Ascending aorta (tissue), 2 donors: Measurements from ENCODE around the gene SLC25A30. TPM values are rescaled to one million over a fixed set of nuclear protein-coding genes. Genes with fewer than 3 reads are reported as not detected.
A peak's percentile ranks its signal among the peaks of the same experiment; 100 is the strongest.
"Not testable (repeated sequence)": the region's sequence is repeated elsewhere in the genome, so short reads cannot be mapped to it uniquely, and the experiment has no call there.

Experiments
- DNase-seq, 2 donors: peaks; one replicate each; pipeline ENCODE4 v3.0.0-alpha.2; 2019; ENCODE audit warnings: low spot score in 2 of 2
- H3K27ac ChIP-seq, 2 donors: fragments of 200-600 bp; sonication (generic); one replicate each; pipeline ENCODE4 v1.5.1; 2016 to 2017; ENCODE audit warnings: mild to moderate bottlenecking in 1 of 2
- H3K27me3 ChIP-seq: fragments of 200-600 bp; sonication (generic); one replicate; pipeline ENCODE4 v1.5.1; 2017
- H3K36me3 ChIP-seq, 2 donors: fragments of 200-600 bp; sonication (generic); one replicate each; pipeline ENCODE4 v1.5.1; 2016
- H3K4me1 ChIP-seq, 2 donors: fragments of 200-600 bp; sonication (generic); one replicate each; pipeline ENCODE4 v1.5.1; 2016 to 2017; ENCODE audit warnings: mild to moderate bottlenecking in 1 of 2
- H3K4me3 ChIP-seq, 2 donors: fragments of 200-600 bp; sonication (generic); one replicate each; pipeline ENCODE4 v1.5.1; 2016 to 2017; ENCODE audit warnings: mild to moderate bottlenecking in 1 of 2
- H3K9me3 ChIP-seq, 2 donors: fragments of 200-600 bp; sonication (generic); one replicate each; pipeline ENCODE4 v1.5.1; 2016
- intact Hi-C: fragments of 100-400 bp; cut with DNase I; formaldehyde crosslinking; loops from one replicate; pipeline ENCODE4 v1.15.1; 2023
- total RNA-seq: library from RNA; depleted of rRNA; stranded (reverse); fragments of >200 nt; gene quantifications from one replicate; pipeline ENCODE4 v1.1.0, GENCODE V29; 2016
- TF ChIP-seq, protein P1 (sequence below), 3 experiments: fragments of 200-600 bp in 2 of 3; fragments of 450-650 bp in 1 of 3; sonication (generic) in 2 of 3; IDR thresholded peaks; one replicate each; pipeline ENCODE4 v1.5.1; 2016 to 2019; ENCODE audit warnings: antibody characterized with exemption in 3 of 3, mild to moderate bottlenecking in 1 of 3, moderate library complexity in 1 of 3

Gene SLC25A30
- total RNA-seq, 1 donor from 2014 or later, result 1.9 TPM

DNA sequence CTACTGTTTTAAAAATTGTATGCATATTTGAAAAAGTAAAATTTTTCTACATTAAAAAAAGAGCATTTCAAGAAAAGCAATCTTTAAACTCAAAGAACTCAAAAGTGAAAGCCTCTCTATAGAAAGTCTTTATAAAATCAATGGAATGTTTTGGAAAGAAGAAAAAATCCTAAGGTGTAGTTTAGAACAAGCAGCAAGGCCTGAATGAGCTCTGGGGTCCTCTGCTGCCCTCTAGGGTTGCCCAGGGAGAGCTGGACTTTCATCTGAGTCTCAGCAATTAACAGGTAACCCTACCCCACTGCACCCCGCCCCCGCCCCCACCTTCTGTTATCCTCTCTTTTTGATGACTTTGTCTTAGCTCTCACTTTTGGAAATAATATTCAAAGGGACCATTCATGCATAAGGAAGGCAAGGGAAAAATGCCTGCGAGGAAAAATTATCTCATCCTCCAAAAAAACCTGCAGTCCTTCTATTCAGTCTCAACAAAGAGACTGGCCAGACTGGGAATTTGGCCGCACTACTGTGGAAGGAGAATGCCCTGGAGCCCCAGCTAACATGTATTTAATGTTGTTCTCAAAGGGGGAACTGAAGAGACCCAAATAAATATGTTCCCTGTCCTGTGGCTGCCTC lies 24.1 kb downstream of the SLC25A30 start:
- Histone ChIP-seq H3K4me3 (no peak overlapping the region), H3K4me1 (peaks cover 0 to 3% of the 10 kb centered on the region in 2 donors), H3K9me3 (no peaks in the 10 kb centered on the region), H3K36me3 (peaks cover 11 to 41% of the 10 kb centered on the region in 2 donors), H3K27ac (no peak overlapping the region), H3K27me3 (no peaks in the 10 kb centered on the region)
- DNase-seq, result peak in 1 of 2 donors; percentile 65
- TF ChIP-seq, protein P1, sequence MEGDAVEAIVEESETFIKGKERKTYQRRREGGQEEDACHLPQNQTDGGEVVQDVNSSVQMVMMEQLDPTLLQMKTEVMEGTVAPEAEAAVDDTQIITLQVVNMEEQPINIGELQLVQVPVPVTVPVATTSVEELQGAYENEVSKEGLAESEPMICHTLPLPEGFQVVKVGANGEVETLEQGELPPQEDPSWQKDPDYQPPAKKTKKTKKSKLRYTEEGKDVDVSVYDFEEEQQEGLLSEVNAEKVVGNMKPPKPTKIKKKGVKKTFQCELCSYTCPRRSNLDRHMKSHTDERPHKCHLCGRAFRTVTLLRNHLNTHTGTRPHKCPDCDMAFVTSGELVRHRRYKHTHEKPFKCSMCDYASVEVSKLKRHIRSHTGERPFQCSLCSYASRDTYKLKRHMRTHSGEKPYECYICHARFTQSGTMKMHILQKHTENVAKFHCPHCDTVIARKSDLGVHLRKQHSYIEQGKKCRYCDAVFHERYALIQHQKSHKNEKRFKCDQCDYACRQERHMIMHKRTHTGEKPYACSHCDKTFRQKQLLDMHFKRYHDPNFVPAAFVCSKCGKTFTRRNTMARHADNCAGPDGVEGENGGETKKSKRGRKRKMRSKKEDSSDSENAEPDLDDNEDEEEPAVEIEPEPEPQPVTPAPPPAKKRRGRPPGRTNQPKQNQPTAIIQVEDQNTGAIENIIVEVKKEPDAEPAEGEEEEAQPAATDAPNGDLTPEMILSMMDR (IDR thresholded peaks at IDR 0.05), result peak in 2 of 3 experiments; percentile 53 to 69
- intact Hi-C loops, result no loop called here

- TF ChIP-seq, protein P1 (IDR thresholded peaks at IDR 0.05), result no peak
- Histone ChIP-seq H3K4me1 (peaks cover 0 to 3% of the 10 kb centered on the region in 2 donors), H3K9me3 (no peaks in the 10 kb centered on the region), H3K36me3 (peaks cover 9 to 29% of the 10 kb centered on the region in 2 donors), H3K27me3 (no peaks in the 10 kb centered on the region), H3K27ac (no peak overlapping the region), H3K4me3 (no peak overlapping the region)
- intact Hi-C loops, result no loop called here
- peak in 1 of 2 donors; percentile 4 for DNase-seq
Observed at GRCh38 chr13:45392811-45393210, 25.4 kb downstream of the SLC25A30 start.

DNA sequence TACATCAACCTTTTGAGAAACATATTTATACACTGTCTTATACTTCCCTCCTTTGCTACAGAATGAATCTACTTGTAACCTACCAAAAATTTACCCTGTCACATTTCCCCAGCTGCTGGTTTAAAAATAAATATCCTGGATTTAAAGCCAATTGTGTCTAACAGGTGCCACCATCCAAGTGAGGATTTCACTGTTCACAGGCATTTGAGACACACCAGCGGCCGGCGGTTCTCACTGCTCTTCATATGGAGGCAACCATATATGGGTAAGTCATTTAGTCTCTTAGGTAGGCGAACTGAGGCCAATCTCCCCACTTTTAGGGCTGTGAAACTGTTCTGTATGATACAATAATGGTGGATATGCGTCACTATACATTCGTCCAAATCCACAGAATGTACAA lies 26.2 kb downstream of the SLC25A30 start:
- intact Hi-C loops, result no loop called here
- H3K36me3 ChIP-seq, result peaks cover 11 to 31% of the 10 kb centered on the region in 2 donors
- TF ChIP-seq, protein P1 (IDR thresholded peaks at IDR 0.05), result no peak
- H3K9me3 ChIP-seq, result no peaks in the 10 kb centered on the region
- peaks cover 0 to 3% of the 10 kb centered on the region in 2 donors for H3K4me1 ChIP-seq
- no peak overlapping the region for H3K27ac ChIP-seq
- H3K27me3 ChIP-seq, result no peaks in the 10 kb centered on the region
- no peak for DNase-seq
- H3K4me3 ChIP-seq, result no peak overlapping the region

- H3K4me1 ChIP-seq, H3K27me3 ChIP-seq, intact Hi-C loops, DNase-seq, H3K27ac ChIP-seq, H3K4me3 ChIP-seq, H3K9me3 ChIP-seq: not testable (repeated sequence)
- H3K36me3 ChIP-seq, result peaks cover 11 to 37% of the 10 kb centered on the region in 2 donors
Observed at GRCh38 chr13:45391128-45391527, 27.0 kb downstream of the SLC25A30 start.

- H3K4me3 ChIP-seq, H3K27ac ChIP-seq, H3K27me3 ChIP-seq, H3K4me1 ChIP-seq, H3K9me3 ChIP-seq, intact Hi-C loops, DNase-seq: not testable (repeated sequence)
- peaks cover 4 to 34% of the 10 kb centered on the region in 2 donors for H3K36me3 ChIP-seq
Observed at GRCh38 chr13:45390348-45390747, 27.8 kb downstream of the SLC25A30 start.

DNA sequence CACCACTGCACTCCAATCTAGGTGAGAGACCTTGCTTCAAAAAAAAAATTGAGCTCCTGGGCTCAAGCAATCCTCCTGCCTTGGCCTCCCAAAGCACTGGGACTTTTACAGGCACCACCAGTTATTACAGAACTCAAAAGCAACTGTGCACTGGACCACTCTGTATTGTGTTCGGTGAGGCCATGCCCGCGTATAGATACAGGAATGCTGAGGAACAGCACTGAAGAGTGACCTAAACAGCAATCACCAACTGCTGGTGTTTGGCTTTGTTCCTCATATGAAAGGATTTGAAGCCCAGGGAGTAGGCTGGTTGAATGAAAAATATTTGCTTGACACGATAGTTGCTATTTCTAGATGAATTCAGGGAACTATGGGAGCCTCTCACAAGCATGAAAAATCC lies 29.5 kb downstream of the SLC25A30 start:
- intact Hi-C loops, result no loop called here
- DNase-seq, result no peak
- Histone ChIP-seq H3K4me3 (no peak overlapping the region), H3K27ac (no peak overlapping the region), H3K36me3 (peaks cover 3 to 46% of the 10 kb centered on the region in 2 donors), H3K9me3 (no peaks in the 10 kb centered on the region), H3K27me3 (no peaks in the 10 kb centered on the region), H3K4me1 (no peaks in the 10 kb centered on the region)
- TF ChIP-seq, protein P1 (IDR thresholded peaks at IDR 0.05), result no peak

DNA sequence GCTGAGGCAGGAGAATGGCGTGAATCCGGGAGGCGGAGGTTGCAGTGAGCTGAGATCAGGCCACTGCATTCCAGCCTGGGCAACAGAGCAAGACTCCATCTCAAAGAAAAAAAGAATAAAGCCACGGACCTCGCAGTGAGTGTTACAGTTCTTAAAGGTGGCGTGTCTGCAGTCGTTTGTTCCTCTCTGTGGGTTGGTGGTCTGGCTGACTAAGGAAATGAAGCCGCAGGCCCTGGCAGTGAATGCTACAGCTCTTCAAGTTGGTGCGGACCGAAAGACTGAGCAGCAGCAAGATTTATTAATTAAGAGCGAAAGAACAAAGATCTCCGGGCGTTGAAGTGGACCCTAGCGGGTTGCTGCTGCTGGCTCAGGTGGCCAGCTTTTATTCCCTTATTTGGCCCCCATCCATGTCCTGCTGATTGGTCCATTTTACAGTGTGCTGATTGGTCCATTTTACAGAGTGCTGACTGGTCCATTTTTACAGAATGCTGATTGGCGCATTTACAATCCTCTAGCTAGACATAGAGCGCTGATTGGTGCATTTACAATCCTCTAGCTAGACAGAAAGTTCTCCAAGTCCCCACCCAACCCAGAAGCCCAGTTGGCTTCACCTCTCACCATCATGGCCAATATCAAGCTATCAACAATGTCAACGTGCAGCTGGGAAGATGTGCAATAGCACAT lies 31.1 kb downstream of the SLC25A30 start:
- intact Hi-C loops, H3K9me3 ChIP-seq, DNase-seq, H3K4me3 ChIP-seq, H3K27me3 ChIP-seq, H3K4me1 ChIP-seq, H3K27ac ChIP-seq: not testable (repeated sequence)
- H3K36me3 ChIP-seq, result peaks cover 3 to 40% of the 10 kb centered on the region in 2 donors
